Measurements from ENCODE around the gene KCP. TPM values are rescaled to one million over a fixed set of nuclear protein-coding genes. Genes with fewer than 3 reads are reported as not detected.

The KCP gene
- total RNA-seq, 1 experiment from 2014 or later = 2.7 TPM

DNA sequence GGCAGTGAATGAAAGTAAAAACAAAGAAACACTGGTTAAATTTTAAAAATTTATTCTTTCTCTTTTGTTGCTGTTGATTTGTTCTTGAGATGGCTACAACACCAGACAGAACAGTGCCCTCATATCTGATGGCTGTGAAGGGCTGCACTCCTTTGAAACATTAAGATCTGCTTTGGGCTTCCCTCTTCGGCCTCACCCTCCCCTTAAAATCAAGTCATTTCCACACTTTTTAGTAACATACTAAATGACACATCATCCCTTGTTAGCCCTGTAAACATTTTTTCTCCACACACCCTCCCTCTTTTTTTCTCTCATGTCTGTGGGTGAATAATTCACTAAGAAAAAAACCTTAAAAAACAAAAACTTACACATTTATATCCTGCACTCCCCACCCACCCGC is 43.6 kb upstream of the KCP start (continued):
- TF ChIP-seq ERG (CRISPR knock-in tag; IDR thresholded peaks at IDR 0.05) (no peak), STAT6 (CRISPR knock-in tag; conservative IDR thresholded peaks at IDR 0.05; ENCODE audit: low read depth) (no peak)

DNA sequence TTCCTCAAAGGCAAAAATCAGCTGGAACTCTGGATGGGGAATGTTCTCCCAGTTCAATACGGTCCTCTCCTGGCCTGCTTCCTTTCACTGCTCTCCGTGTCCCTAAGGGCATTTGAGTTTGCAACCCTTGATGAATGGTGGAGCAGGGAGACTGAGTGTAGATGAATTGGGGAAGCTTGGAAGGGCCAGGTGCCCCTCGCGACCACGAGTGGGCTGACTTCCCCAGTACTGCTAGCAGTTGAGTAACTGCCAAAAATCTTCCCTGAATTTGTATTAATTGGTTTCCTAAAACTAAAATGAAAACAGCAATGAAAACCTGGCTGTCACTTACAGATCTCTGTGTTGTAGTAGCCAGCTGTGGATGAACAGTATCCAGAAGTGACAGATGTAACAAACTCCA is 40.8 kb upstream of the KCP start:
- Mint-ChIP-seq H3K4me3 (no peak overlapping the region), H3K9me3 (no peaks in the 10 kb centered on the region), H3K27me3 (ENCODE audit: low read depth) (no peaks in the 10 kb centered on the region), H3K36me3 (peaks cover 32% of the 10 kb centered on the region), H3K27ac (no peak overlapping the region), H3K4me1 (peaks cover 34% of the 10 kb centered on the region)
- DNase-seq (ENCODE audit: low spot score) (no peak), ATAC-seq (no peak)
- CTCF ChIA-PET = interaction anchor here (1.3 kb wide), 1 partner anchor 40 kb away, joined by 3 read pairs; no protein-coding TSS in a partner anchor
- TF ChIP-seq NR2C2 (CRISPR knock-in tag; IDR thresholded peaks at IDR 0.05) (no peak), MYBL2 (CRISPR knock-in tag; IDR thresholded peaks at IDR 0.05) (no peak), ZNF219 (CRISPR knock-in tag; IDR thresholded peaks at IDR 0.05; ENCODE audit: borderline replicate concordance) (no peak), AR (CRISPR knock-in tag; IDR thresholded peaks at IDR 0.05) (no peak), MAX (CRISPR knock-in tag; IDR thresholded peaks at IDR 0.05) (no peak), GRHL2 (CRISPR knock-in tag; IDR thresholded peaks at IDR 0.05; ENCODE audit: insufficient replicate concordance, severe bottlenecking) (no peak), NFATC4 (CRISPR knock-in tag; IDR thresholded peaks at IDR 0.05) (no peak), JUN (CRISPR knock-in tag; IDR thresholded peaks at IDR 0.05) (no peak), HMGXB4 (CRISPR knock-in tag; IDR thresholded peaks at IDR 0.05) (no peak), ZNF416 (CRISPR knock-in tag; IDR thresholded peaks at IDR 0.05) (no peak), ATF2 (CRISPR knock-in tag; IDR thresholded peaks at IDR 0.05; ENCODE audit: borderline replicate concordance, low read depth) (no peak)
- TF ChIP-seq, protein P1, sequence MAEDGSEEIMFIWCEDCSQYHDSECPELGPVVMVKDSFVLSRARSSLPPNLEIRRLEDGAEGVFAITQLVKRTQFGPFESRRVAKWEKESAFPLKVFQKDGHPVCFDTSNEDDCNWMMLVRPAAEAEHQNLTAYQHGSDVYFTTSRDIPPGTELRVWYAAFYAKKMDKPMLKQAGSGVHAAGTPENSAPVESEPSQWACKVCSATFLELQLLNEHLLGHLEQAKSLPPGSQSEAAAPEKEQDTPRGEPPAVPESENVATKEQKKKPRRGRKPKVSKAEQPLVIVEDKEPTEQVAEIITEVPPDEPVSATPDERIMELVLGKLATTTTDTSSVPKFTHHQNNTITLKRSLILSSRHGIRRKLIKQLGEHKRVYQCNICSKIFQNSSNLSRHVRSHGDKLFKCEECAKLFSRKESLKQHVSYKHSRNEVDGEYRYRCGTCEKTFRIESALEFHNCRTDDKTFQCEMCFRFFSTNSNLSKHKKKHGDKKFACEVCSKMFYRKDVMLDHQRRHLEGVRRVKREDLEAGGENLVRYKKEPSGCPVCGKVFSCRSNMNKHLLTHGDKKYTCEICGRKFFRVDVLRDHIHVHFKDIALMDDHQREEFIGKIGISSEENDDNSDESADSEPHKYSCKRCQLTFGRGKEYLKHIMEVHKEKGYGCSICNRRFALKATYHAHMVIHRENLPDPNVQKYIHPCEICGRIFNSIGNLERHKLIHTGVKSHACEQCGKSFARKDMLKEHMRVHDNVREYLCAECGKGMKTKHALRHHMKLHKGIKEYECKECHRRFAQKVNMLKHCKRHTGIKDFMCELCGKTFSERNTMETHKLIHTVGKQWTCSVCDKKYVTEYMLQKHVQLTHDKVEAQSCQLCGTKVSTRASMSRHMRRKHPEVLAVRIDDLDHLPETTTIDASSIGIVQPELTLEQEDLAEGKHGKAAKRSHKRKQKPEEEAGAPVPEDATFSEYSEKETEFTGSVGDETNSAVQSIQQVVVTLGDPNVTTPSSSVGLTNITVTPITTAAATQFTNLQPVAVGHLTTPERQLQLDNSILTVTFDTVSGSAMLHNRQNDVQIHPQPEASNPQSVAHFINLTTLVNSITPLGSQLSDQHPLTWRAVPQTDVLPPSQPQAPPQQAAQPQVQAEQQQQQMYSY (CRISPR knock-in tag; IDR thresholded peaks at IDR 0.05) = no peak
- TF ChIP-seq, protein P2, sequence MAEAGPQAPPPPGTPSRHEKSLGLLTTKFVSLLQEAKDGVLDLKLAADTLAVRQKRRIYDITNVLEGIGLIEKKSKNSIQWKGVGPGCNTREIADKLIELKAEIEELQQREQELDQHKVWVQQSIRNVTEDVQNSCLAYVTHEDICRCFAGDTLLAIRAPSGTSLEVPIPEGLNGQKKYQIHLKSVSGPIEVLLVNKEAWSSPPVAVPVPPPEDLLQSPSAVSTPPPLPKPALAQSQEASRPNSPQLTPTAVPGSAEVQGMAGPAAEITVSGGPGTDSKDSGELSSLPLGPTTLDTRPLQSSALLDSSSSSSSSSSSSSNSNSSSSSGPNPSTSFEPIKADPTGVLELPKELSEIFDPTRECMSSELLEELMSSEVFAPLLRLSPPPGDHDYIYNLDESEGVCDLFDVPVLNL (CRISPR knock-in tag; IDR thresholded peaks at IDR 0.05; ENCODE audit: borderline replicate concordance, low read depth) = no peak
- TF ChIP-seq, protein P3, sequence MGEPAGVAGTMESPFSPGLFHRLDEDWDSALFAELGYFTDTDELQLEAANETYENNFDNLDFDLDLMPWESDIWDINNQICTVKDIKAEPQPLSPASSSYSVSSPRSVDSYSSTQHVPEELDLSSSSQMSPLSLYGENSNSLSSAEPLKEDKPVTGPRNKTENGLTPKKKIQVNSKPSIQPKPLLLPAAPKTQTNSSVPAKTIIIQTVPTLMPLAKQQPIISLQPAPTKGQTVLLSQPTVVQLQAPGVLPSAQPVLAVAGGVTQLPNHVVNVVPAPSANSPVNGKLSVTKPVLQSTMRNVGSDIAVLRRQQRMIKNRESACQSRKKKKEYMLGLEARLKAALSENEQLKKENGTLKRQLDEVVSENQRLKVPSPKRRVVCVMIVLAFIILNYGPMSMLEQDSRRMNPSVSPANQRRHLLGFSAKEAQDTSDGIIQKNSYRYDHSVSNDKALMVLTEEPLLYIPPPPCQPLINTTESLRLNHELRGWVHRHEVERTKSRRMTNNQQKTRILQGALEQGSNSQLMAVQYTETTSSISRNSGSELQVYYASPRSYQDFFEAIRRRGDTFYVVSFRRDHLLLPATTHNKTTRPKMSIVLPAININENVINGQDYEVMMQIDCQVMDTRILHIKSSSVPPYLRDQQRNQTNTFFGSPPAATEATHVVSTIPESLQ (CRISPR knock-in tag; IDR thresholded peaks at IDR 0.05) = no peak
- POLR2A ChIA-PET = interaction anchor here (0.7 kb wide), 1 partner anchor 140 kb away, joined by 3 read pairs; no protein-coding TSS in a partner anchor
